ENCODE results near the gene UXT.

The UXT gene

GRCh38 chrX:47629419-47630200, 29.4 kb downstream of the UXT start, which contains the start of gene CFP:
CFP (minus strand) TSS chrX:47629930; CDS start chrX:47629844, 86 bp downstream.
- H3K23ac ChIP-seq (ENCODE audit: low read length): no peak within 1 kb of the TSS
- H3K56ac ChIP-seq (ENCODE audit: low read length): peak within 1 kb of the TSS; percentile 53
- no peak within 1 kb of the TSS for H3K4me2 ChIP-seq (ENCODE audit: low read length)
- no peaks in the 10 kb centered on the region for H3K36me3 ChIP-seq (ENCODE audit: control insufficient read depth, insufficient read depth, low read length)
- no CpG with 5 or more reads among the region's 14 CpGs for WGBS (ENCODE audit: extremely low coverage, insufficient coverage, low lambda C conversion rate)
- H4K5ac ChIP-seq (ENCODE audit: low read length): no peak within 1 kb of the TSS
- no peak within 1 kb of the TSS for H4K8ac ChIP-seq (ENCODE audit: low read depth, low read length)
- H3K18ac ChIP-seq (ENCODE audit: low read length): no peak within 1 kb of the TSS
- H3K4ac ChIP-seq (ENCODE audit: low read depth, low read length): no peak within 1 kb of the TSS
- H2AK5ac ChIP-seq (ENCODE audit: low read length): no peak within 1 kb of the TSS
- H3K4me1 ChIP-seq (ENCODE audit: control insufficient read depth, low read depth, low read length): no peaks in the 10 kb centered on the region
- no peak within 1 kb of the TSS for H3K9ac ChIP-seq (ENCODE audit: low read length)
- no peaks in the 10 kb centered on the region for H3K27me3 ChIP-seq (ENCODE audit: insufficient read depth, low read length, poor library complexity)
- no peaks in the 10 kb centered on the region for H3K79me1 ChIP-seq (ENCODE audit: low read length)
- H2BK15ac ChIP-seq (replicated peaks; ENCODE audit: low read depth): no peak within 1 kb of the TSS
- no peaks in the 10 kb centered on the region for H3K79me2 ChIP-seq (ENCODE audit: control insufficient read depth, insufficient read depth, low read length)
- no peak within 1 kb of the TSS for H3K27ac ChIP-seq (ENCODE audit: low read depth, low read length)
- H3K4me3 ChIP-seq (ENCODE audit: low read length): no peak within 1 kb of the TSS
- H2BK5ac ChIP-seq (ENCODE audit: low read length): no peak within 1 kb of the TSS
- peak; percentile 65 for DNase-seq
- H2BK120ac ChIP-seq (ENCODE audit: low read depth, low read length): no peak within 1 kb of the TSS

GRCh38 chrX:47628982-47629381, 30.0 kb downstream of the UXT start:
- Histone ChIP-seq H2BK5ac (ENCODE audit: low read length) (no peak overlapping the region), H3K79me1 (ENCODE audit: low read length) (no peaks in the 10 kb centered on the region), H3K4ac (ENCODE audit: low read depth, low read length) (no peak overlapping the region), H2AK5ac (ENCODE audit: low read length) (no peak overlapping the region), H3K36me3 (ENCODE audit: control insufficient read depth, insufficient read depth, low read length) (no peaks in the 10 kb centered on the region), H3K9ac (ENCODE audit: low read length) (no peak overlapping the region), H3K56ac (ENCODE audit: low read length) (no peak overlapping the region), H3K4me2 (ENCODE audit: low read length) (no peak overlapping the region), H4K8ac (ENCODE audit: low read depth, low read length) (no peak overlapping the region), H2BK120ac (ENCODE audit: low read depth, low read length) (no peak overlapping the region), H2BK15ac (replicated peaks; ENCODE audit: low read depth) (no peak overlapping the region), H3K23ac (ENCODE audit: low read length) (no peak overlapping the region), H3K4me3 (ENCODE audit: low read length) (no peak overlapping the region), H3K79me2 (ENCODE audit: control insufficient read depth, insufficient read depth, low read length) (no peaks in the 10 kb centered on the region), H3K27ac (ENCODE audit: low read depth, low read length) (no peak overlapping the region), H3K27me3 (ENCODE audit: insufficient read depth, low read length, poor library complexity) (no peaks in the 10 kb centered on the region), H3K4me1 (ENCODE audit: control insufficient read depth, low read depth, low read length) (no peaks in the 10 kb centered on the region), H3K18ac (ENCODE audit: low read length) (no peak overlapping the region), H4K5ac (ENCODE audit: low read length) (no peak overlapping the region)
- peak; percentile 80 for DNase-seq
- WGBS (ENCODE audit: extremely low coverage, insufficient coverage, low lambda C conversion rate): no CpG with 5 or more reads among the region's 1 CpG

- Histone ChIP-seq H2BK5ac (ENCODE audit: low read length) (no peak overlapping the region), H2BK120ac (ENCODE audit: low read depth, low read length) (no peak overlapping the region), H3K4ac (ENCODE audit: low read depth, low read length) (no peak overlapping the region), H2AK5ac (ENCODE audit: low read length) (no peak overlapping the region), H3K4me3 (ENCODE audit: low read length) (no peak overlapping the region), H3K4me1 (ENCODE audit: control insufficient read depth, low read depth, low read length) (no peaks in the 10 kb centered on the region), H3K36me3 (ENCODE audit: control insufficient read depth, insufficient read depth, low read length) (no peaks in the 10 kb centered on the region), H4K5ac (ENCODE audit: low read length) (no peak overlapping the region), H3K23ac (ENCODE audit: low read length) (no peak overlapping the region), H2BK15ac (replicated peaks; ENCODE audit: low read depth) (no peak overlapping the region), H3K79me1 (ENCODE audit: low read length) (no peaks in the 10 kb centered on the region), H3K27ac (ENCODE audit: low read depth, low read length) (no peak overlapping the region), H3K4me2 (ENCODE audit: low read length) (no peak overlapping the region), H3K9ac (ENCODE audit: low read length) (no peak overlapping the region), H3K56ac (ENCODE audit: low read length) (no peak overlapping the region), H3K18ac (ENCODE audit: low read length) (no peak overlapping the region), H3K27me3 (ENCODE audit: insufficient read depth, low read length, poor library complexity) (no peaks in the 10 kb centered on the region), H3K79me2 (ENCODE audit: control insufficient read depth, insufficient read depth, low read length) (no peaks in the 10 kb centered on the region), H4K8ac (ENCODE audit: low read depth, low read length) (no peak overlapping the region)
- WGBS (ENCODE audit: extremely low coverage, insufficient coverage, low lambda C conversion rate): no CpG with 5 or more reads among the region's 2 CpGs
- no peak for DNase-seq
Measured at GRCh38 chrX:47625365-47625764, 33.6 kb downstream of the UXT start.

DNA sequence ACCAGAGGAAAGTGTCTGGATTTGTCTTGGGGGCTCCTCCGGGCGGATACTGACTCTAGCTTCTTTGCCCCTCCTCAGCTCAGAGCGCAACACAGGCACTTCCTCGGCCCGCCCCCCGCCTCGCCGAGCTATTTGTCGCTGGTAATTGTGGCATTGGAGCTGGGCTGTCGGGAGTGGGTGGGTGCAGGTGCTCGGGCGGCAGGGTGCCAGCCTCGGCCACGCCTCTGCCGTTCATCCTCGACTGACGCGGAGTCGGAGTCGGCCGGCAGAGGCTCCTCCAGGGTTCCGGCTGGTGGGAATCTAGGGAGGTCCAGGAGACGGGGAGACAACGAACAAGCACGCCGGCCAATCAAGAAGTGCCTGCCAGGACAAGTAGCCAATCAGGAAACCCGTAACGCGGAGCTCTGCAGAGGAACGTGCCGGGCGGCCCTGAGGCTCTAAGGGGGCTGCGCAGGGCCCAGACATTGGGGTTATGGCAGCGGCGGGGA, 35.4 kb downstream of the UXT start:
- Histone ChIP-seq H4K8ac (ENCODE audit: low read depth, low read length) (no peak overlapping the region), H3K4ac (ENCODE audit: low read depth, low read length) (no peak overlapping the region)
- no CpG with 5 or more reads among the region's 35 CpGs for WGBS (ENCODE audit: extremely low coverage, insufficient coverage, low lambda C conversion rate)

DNA sequence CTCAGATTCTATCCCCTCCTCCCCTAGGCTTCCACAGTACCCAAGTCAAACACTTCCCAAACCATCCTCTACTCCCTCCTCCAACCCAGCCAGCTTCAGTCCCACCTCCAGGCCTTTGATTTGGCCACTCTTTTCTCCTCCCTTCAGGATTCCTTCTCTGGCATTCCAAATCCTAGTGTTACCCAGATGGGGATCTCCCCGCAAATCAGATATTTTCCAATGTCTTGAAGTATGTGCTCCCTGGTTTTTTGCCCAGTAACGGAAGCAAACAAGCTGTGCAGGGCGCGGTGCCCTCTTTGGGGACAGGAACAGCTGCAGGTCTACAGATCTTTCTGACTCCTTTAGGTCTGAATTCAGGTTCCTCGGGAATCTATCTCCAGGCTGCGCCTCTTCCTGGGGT, 37.1 kb downstream of the UXT start:
- no peak for DNase-seq

More for the DNA sequence above, 35.4 kb downstream of the UXT start:
- Histone ChIP-seq H3K36me3 (ENCODE audit: control insufficient read depth, insufficient read depth, low read length) (no peaks in the 10 kb centered on the region), H2BK15ac (replicated peaks; ENCODE audit: low read depth) (no peak overlapping the region), H3K4me3 (ENCODE audit: low read length) (no peak overlapping the region), H4K5ac (ENCODE audit: low read length) (no peak overlapping the region), H3K4me2 (ENCODE audit: low read length) (peak overlapping the region; percentile 36), H3K27me3 (ENCODE audit: insufficient read depth, low read length, poor library complexity) (no peaks in the 10 kb centered on the region), H3K23ac (ENCODE audit: low read length) (no peak overlapping the region), H2AK5ac (ENCODE audit: low read length) (no peak overlapping the region), H3K79me2 (ENCODE audit: control insufficient read depth, insufficient read depth, low read length) (no peaks in the 10 kb centered on the region), H3K4me1 (ENCODE audit: control insufficient read depth, low read depth, low read length) (no peaks in the 10 kb centered on the region), H2BK5ac (ENCODE audit: low read length) (no peak overlapping the region), H3K56ac (ENCODE audit: low read length) (peak overlapping the region; percentile 83), H3K27ac (ENCODE audit: low read depth, low read length) (no peak overlapping the region), H2BK120ac (ENCODE audit: low read depth, low read length) (no peak overlapping the region), H3K9ac (ENCODE audit: low read length) (peak overlapping the region; percentile 54), H3K18ac (ENCODE audit: low read length) (no peak overlapping the region), H3K79me1 (ENCODE audit: low read length) (no peaks in the 10 kb centered on the region)
- peak; percentile 91 for DNase-seq

More for the DNA sequence above, 37.1 kb downstream of the UXT start:
- no peak overlapping the region for H3K4me2 ChIP-seq (ENCODE audit: low read length)
- no peaks in the 10 kb centered on the region for H3K4me1 ChIP-seq (ENCODE audit: control insufficient read depth, low read depth, low read length)
- no peak overlapping the region for H3K4me3 ChIP-seq (ENCODE audit: low read length)
- no peak overlapping the region for H3K27ac ChIP-seq (ENCODE audit: low read depth, low read length)
- H2BK5ac ChIP-seq (ENCODE audit: low read length): no peak overlapping the region
- no peak overlapping the region for H2BK120ac ChIP-seq (ENCODE audit: low read depth, low read length)
- H3K36me3 ChIP-seq (ENCODE audit: control insufficient read depth, insufficient read depth, low read length): no peaks in the 10 kb centered on the region
- H3K79me2 ChIP-seq (ENCODE audit: control insufficient read depth, insufficient read depth, low read length): no peaks in the 10 kb centered on the region
- no peak overlapping the region for H3K9ac ChIP-seq (ENCODE audit: low read length)
- H3K27me3 ChIP-seq (ENCODE audit: insufficient read depth, low read length, poor library complexity): no peaks in the 10 kb centered on the region
- no peaks in the 10 kb centered on the region for H3K79me1 ChIP-seq (ENCODE audit: low read length)
- no peak overlapping the region for H3K56ac ChIP-seq (ENCODE audit: low read length)
- H2AK5ac ChIP-seq (ENCODE audit: low read length): no peak overlapping the region
- no CpG with 5 or more reads among the region's 6 CpGs for WGBS (ENCODE audit: extremely low coverage, insufficient coverage, low lambda C conversion rate)
- H3K18ac ChIP-seq (ENCODE audit: low read length): no peak overlapping the region
- no peak overlapping the region for H2BK15ac ChIP-seq (replicated peaks; ENCODE audit: low read depth)
- no peak overlapping the region for H4K8ac ChIP-seq (ENCODE audit: low read depth, low read length)
- H4K5ac ChIP-seq (ENCODE audit: low read length): no peak overlapping the region
- no peak overlapping the region for H3K4ac ChIP-seq (ENCODE audit: low read depth, low read length)
- H3K23ac ChIP-seq (ENCODE audit: low read length): no peak overlapping the region
